DND-41 (cell line): ENCODE data around the gene EVL.

Experiments used
- EZH2 ChIP-seq: IDR thresholded peaks from 3 replicates; pipeline ENCODE4 v1.6.1; 2012; ENCODE audit warnings: borderline replicate concordance, low read depth, mild to moderate bottlenecking, moderate library complexity, low read length, inconsistent platforms; ENCODE audit not compliant: severe bottlenecking
- TF ChIP-seq, protein P1 (sequence below): IDR thresholded peaks from 2 replicates; pipeline ENCODE4 v1.5.1; 2012; ENCODE audit warnings: borderline replicate concordance, low read length, moderate library complexity, mild to moderate bottlenecking; ENCODE audit not compliant: poor library complexity, severe bottlenecking; ENCODE audit errors: extremely low read depth

DNA sequence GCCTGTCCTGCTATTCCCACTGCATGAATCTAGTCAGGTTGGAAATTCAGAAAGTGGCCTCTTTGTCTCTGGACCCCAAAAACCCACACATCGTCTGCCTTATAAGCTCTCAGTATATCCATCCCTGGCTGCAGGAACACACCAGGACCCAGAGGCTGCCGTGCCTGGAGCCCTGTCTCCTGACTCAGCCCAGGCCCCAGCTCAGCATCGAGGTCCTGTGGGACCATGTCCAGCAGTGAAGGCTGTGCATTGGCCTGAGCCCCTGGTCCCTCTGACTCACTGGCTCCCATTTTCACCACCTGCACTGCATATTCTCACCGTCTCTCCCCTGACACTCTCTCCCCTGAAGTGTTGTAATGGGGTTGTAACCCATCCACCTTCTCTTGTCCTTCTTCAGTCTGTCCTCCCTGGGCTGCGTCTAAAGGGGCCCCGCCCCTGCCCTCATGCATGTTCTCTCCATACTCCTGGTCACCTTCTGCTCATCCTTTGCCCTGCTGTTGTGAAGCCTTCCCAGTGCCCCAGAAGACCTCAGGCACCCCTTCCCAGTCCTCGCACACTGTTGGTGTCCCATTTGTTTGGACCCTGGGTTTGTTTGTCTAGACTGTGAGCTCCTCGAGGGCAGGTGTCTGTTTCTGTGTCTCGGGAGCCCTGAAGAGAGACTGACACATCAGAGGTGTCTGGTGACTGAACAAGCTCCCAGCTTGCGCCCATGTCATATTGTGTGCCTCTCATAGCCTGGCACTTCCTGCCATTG lies 43.8 kb downstream of the EVL start:
- TF ChIP-seq, protein P1, sequence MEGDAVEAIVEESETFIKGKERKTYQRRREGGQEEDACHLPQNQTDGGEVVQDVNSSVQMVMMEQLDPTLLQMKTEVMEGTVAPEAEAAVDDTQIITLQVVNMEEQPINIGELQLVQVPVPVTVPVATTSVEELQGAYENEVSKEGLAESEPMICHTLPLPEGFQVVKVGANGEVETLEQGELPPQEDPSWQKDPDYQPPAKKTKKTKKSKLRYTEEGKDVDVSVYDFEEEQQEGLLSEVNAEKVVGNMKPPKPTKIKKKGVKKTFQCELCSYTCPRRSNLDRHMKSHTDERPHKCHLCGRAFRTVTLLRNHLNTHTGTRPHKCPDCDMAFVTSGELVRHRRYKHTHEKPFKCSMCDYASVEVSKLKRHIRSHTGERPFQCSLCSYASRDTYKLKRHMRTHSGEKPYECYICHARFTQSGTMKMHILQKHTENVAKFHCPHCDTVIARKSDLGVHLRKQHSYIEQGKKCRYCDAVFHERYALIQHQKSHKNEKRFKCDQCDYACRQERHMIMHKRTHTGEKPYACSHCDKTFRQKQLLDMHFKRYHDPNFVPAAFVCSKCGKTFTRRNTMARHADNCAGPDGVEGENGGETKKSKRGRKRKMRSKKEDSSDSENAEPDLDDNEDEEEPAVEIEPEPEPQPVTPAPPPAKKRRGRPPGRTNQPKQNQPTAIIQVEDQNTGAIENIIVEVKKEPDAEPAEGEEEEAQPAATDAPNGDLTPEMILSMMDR, result no peak
- TF ChIP-seq EZH2, result no peak
